ENCODE data around the gene ZNF385A.

The ZNF385A gene, protein sequence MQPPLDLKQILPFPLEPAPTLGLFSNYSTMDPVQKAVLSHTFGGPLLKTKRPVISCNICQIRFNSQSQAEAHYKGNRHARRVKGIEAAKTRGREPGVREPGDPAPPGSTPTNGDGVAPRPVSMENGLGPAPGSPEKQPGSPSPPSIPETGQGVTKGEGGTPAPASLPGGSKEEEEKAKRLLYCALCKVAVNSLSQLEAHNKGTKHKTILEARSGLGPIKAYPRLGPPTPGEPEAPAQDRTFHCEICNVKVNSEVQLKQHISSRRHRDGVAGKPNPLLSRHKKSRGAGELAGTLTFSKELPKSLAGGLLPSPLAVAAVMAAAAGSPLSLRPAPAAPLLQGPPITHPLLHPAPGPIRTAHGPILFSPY

GRCh38 chr12:54384591-54385041 lies at the start of gene ZNF385A:
Gene ZNF385A, minus strand, starts transcription at chr12:54384733. Its CDS starts 219 bp downstream, at chr12:54384514.
- no peak for DNase-seq

DNA sequence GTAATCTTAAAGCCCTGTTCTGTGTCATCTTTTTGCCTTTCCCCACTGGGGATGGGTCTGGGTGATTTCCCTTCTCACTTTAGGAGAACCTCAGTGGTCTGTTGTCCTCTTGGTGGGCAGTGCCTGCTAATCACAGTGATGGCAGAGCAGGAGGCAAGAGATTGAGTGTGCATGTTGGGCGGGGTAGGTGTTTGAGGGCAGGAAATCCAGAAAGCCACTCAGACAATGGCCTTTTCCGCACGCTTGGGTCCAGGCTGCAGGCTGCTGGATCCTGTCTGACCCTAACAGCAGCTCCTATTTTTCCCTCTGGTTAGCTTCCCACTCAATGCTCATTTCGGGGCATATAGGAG lies 48.3 kb upstream of the ZNF385A start:
- no peak for DNase-seq

GRCh38 chr12:54431911-54432814 lies 47.6 kb upstream of the ZNF385A start:
- DNase-seq: no peak

- no peak for DNase-seq
These were observed 46.0 kb upstream of the ZNF385A start for GRCh38 chr12:54430471-54431069.

DNA sequence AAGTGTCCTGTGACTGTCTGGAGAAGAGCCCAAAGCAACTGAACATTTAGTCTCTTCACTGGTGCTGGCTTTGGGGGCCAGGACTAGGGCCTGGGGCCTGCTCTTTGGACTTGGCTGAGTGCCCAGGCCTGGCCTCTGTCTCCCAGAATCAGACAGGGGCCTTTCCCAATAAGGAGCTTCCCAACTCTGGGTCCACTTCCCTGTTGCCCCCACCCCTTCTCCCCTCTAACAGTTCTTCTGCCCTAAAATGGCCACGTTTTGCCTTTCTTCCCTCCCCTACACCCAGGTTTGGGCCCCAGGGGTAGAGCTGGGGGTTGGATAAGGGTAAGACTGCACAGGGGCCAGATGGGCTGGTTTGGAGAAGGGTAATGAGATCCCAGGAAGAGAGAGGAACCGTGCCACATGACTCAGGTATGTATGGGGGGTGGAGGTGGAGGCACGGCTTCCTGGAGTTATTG lies 44.5 kb upstream of the ZNF385A start:
- DNase-seq: no peak

DNA sequence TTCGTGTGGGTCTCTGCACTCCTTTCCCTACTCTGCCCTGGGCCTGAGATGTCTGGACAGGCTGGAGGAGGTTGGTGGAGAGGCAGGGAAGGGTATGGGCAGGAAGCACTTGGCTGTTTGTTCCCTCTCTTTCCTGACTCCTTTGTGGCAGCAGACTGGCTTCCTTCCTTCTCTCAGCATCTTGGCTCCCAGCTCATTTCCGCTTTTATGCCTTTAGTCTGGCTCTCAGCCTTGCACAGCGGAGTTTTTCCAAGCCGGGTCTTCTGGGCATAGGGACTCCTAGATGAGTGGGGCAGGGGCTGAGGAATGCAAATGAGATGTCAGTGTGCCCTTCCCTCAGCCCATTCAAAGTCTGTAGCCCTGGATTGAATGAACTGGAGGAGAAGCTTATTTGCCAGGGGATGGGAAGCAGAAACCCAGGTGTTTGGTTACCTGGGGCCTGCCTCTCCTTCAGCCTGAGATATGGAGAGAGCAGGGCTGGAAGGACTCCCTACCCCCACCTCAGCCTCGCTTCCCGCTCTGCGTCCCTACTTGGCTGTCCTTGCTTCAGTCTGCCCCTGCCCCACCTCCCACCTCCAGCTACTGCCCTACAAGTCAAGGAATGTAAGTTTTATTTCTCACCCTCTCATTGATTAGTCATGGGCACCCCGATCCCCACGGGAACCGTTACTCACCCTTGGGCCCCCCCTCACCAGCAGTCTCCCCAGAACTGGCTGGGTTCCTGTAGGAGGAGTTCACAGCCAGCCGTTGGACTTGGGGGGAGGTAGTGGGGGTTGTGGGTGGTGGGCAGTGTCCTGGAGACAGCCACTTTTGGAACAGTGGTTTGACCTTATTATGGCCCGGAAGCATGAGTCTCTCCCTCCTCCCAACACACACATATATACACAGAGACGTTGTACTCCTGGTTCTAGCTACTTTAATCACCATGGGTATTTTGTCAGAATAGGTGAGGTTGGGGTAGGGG lies 43.8 kb upstream of the ZNF385A start:
- no peak for DNase-seq

DNA sequence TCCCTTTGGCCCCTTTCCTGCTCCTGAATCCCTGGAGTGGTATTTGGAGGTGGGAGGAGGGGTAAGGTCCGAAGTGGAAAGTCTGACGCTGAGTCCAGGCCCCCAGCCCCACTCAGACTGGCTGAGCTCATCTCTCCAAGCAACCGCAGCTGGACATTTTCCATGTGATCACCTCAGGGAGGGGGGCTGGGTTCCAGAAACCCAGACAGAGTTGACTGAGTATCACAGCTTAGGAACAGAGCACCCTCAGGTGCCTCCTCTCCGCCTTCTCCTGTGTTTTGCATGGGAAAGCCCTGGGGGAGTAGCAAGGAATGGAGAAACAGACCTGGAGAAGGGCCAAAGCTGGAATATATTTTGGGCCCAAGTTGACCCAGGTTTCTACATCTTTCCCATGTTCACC lies 42.6 kb upstream of the ZNF385A start:
- no peak for DNase-seq

GRCh38 chr12:54426690-54427089 lies 42.2 kb upstream of the ZNF385A start:
- DNase-seq: no peak

DNA sequence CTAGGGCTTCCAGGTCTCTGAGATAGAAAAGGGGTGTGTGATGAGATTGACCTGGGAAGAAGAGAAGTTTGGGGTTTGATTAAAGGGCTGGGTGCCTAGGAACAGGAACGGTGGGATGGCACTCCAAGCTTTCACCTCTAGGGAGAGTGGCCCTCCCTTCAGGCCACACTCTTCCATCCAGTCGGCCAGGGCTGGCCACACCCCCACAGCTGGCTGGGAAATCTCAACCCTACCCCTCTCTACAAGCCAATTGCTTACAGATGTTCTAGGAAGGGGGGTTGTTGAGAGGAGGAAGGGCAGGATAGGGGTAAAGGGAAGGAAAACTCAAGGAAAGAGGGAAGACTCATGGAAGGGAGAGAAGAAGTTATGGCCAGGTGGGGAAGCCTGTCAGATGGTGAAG lies 41.2 kb upstream of the ZNF385A start:
- DNase-seq: no peak

GRCh38 chr12:54424224-54424623 lies 39.7 kb upstream of the ZNF385A start:
- no peak for DNase-seq

GRCh38 chr12:54423816-54424150 lies 39.2 kb upstream of the ZNF385A start:
- no peak for DNase-seq

GRCh38 chr12:54421879-54422250 lies 37.3 kb upstream of the ZNF385A start:
- DNase-seq: no peak

GRCh38 chr12:54421175-54421878 lies 36.8 kb upstream of the ZNF385A start:
- no peak for DNase-seq

DNA sequence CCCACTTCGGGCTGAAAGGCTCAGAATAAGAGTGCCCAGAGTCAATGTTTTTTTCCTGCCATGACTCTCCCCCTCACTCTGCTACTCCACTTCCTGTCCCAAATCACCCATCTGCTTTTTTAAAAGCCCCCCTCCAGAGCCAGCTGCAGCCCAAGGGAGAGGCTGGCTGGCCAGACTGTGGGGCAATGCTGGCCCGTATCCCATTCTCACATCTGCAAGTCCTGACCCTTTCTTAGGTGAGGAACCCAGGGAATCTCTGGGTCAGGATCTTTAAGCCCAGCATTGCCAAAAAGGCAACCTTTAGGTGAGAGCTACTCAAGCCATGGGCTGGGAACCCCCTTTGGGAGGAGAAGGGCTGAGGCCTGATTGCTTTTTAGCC lies 36.2 kb upstream of the ZNF385A start:
- no peak for DNase-seq

- DNase-seq: peak; percentile 94
These were observed 34.8 kb upstream of the ZNF385A start, which contains the start of gene ITGA5 for GRCh38 chr12:54419088-54419887. Gene ITGA5, minus strand, starts transcription at chr12:54419266. Its CDS starts 68 bp downstream, at chr12:54419198.

DNA sequence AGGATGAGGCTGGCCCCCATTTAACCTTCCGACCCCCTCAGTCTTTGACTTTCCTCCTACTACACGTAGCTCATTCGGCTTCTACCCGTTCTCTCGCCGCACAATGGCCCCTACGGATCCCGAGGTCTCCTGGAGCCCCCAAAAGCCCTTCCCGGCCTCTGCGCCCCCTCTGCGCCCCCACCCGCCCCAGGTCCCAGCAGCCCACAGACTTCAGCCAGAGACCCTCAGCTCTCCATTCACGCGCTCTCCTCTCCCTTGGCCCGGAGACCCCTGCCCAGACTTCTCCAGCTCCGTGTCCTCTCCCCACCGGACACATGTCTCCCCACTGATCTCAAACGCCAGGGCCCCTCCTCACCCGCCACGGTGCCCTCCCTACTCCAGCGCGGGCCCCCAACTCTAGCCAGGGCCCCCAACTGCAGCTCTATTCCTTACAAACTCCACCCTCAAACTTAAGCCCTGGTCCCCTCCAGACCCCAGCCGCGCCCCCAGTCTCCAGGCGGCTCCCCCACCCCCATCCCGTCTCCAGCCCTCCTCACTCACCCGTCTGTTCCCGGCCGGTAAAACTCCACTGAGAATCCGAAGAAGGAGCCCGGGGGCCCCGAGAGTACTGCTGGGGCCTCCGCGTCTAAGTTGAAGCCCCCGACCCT lies 34.0 kb upstream of the ZNF385A start:
- no peak for DNase-seq

GRCh38 chr12:54417712-54418440 lies 33.3 kb upstream of the ZNF385A start:
- DNase-seq: no peak

- no peak for DNase-seq
These were observed 32.4 kb upstream of the ZNF385A start for GRCh38 chr12:54416687-54417603.
